Measurements from ENCODE around the gene NUDT9.

DNA sequence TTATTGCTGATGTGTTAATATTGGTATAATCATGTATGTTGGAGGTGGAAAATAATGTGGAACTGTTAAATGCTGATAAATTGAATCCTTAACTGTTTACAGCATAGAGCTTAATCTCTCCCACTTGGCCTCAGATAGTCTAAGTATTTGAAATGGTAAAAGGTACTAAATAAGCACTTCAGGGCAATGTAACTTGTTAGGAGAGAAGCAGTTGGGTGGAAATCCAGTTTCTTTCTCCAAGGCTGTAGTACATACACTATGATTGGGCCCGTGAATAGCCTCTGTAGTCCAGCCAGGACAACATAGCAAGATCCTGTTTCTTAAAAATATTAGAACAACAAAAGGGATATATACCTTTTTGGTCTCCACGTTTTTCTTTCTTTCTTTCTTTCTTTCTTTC is 39.7 kb downstream of the NUDT9 start:
- TF ChIP-seq CTCF (IDR thresholded peaks at IDR 0.05) (no peak), TP53 (CRISPR knock-in tag; IDR thresholded peaks at IDR 0.05) (no peak), ATF1 (CRISPR knock-in tag; IDR thresholded peaks at IDR 0.05) (no peak), JAZF1 (CRISPR knock-in tag; IDR thresholded peaks at IDR 0.05) (no peak), SP1 (CRISPR knock-in tag; conservative IDR thresholded peaks at IDR 0.05) (no peak)
- TF ChIP-seq, protein P1, sequence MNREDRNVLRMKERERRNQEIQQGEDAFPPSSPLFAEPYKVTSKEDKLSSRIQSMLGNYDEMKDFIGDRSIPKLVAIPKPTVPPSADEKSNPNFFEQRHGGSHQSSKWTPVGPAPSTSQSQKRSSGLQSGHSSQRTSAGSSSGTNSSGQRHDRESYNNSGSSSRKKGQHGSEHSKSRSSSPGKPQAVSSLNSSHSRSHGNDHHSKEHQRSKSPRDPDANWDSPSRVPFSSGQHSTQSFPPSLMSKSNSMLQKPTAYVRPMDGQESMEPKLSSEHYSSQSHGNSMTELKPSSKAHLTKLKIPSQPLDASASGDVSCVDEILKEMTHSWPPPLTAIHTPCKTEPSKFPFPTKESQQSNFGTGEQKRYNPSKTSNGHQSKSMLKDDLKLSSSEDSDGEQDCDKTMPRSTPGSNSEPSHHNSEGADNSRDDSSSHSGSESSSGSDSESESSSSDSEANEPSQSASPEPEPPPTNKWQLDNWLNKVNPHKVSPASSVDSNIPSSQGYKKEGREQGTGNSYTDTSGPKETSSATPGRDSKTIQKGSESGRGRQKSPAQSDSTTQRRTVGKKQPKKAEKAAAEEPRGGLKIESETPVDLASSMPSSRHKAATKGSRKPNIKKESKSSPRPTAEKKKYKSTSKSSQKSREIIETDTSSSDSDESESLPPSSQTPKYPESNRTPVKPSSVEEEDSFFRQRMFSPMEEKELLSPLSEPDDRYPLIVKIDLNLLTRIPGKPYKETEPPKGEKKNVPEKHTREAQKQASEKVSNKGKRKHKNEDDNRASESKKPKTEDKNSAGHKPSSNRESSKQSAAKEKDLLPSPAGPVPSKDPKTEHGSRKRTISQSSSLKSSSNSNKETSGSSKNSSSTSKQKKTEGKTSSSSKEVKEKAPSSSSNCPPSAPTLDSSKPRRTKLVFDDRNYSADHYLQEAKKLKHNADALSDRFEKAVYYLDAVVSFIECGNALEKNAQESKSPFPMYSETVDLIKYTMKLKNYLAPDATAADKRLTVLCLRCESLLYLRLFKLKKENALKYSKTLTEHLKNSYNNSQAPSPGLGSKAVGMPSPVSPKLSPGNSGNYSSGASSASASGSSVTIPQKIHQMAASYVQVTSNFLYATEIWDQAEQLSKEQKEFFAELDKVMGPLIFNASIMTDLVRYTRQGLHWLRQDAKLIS (CRISPR knock-in tag; IDR thresholded peaks at IDR 0.05; ENCODE audit: borderline replicate concordance): no peak
- TF ChIP-seq, protein P2, sequence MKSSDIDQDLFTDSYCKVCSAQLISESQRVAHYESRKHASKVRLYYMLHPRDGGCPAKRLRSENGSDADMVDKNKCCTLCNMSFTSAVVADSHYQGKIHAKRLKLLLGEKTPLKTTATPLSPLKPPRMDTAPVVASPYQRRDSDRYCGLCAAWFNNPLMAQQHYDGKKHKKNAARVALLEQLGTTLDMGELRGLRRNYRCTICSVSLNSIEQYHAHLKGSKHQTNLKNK (CRISPR knock-in tag; IDR thresholded peaks at IDR 0.05): no peak
- TF ChIP-seq, protein P3, sequence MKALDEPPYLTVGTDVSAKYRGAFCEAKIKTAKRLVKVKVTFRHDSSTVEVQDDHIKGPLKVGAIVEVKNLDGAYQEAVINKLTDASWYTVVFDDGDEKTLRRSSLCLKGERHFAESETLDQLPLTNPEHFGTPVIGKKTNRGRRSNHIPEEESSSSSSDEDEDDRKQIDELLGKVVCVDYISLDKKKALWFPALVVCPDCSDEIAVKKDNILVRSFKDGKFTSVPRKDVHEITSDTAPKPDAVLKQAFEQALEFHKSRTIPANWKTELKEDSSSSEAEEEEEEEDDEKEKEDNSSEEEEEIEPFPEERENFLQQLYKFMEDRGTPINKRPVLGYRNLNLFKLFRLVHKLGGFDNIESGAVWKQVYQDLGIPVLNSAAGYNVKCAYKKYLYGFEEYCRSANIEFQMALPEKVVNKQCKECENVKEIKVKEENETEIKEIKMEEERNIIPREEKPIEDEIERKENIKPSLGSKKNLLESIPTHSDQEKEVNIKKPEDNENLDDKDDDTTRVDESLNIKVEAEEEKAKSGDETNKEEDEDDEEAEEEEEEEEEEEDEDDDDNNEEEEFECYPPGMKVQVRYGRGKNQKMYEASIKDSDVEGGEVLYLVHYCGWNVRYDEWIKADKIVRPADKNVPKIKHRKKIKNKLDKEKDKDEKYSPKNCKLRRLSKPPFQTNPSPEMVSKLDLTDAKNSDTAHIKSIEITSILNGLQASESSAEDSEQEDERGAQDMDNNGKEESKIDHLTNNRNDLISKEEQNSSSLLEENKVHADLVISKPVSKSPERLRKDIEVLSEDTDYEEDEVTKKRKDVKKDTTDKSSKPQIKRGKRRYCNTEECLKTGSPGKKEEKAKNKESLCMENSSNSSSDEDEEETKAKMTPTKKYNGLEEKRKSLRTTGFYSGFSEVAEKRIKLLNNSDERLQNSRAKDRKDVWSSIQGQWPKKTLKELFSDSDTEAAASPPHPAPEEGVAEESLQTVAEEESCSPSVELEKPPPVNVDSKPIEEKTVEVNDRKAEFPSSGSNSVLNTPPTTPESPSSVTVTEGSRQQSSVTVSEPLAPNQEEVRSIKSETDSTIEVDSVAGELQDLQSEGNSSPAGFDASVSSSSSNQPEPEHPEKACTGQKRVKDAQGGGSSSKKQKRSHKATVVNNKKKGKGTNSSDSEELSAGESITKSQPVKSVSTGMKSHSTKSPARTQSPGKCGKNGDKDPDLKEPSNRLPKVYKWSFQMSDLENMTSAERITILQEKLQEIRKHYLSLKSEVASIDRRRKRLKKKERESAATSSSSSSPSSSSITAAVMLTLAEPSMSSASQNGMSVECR (CRISPR knock-in tag; IDR thresholded peaks at IDR 0.05; ENCODE audit: borderline replicate concordance): no peak

Measured in WTC11 (cell line).